ENCODE results near the gene TFRC.
"Not testable (repeated sequence)": the region's sequence is repeated elsewhere in the genome, so short reads cannot be mapped to it uniquely, and the experiment has no call there.

The TFRC gene

GRCh38 chr3:196004359-196005052 is 77.4 kb downstream of the TFRC start:
- DNase-seq (ENCODE audit: low read depth in 3 of 3) = not testable (repeated sequence)

- no peak for DNase-seq (ENCODE audit: low read depth in 3 of 3)
Measured at GRCh38 chr3:196003611-196004010, 78.3 kb downstream of the TFRC start.

GRCh38 chr3:196002721-196003120 is 79.2 kb downstream of the TFRC start:
- not testable (repeated sequence) for DNase-seq (ENCODE audit: low read depth in 3 of 3)

DNA sequence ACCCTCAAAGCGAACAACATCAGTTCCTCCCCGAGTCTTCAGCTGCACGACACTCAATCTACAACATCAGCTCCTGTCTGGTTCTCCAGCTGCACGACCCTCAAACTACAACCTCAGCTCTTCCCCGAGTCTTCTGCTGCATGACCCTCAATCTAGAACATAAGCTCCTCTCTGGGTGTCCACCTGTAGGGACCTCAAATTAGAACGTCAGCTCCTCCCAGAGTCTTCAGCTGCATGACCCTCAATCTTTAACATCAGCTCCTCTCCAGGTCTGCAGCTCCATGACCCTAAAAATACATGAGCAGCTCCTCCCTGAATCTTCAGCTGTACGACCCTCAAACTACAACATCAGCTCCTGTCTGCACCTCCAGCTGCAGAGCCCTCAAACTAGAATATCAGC is 80.7 kb downstream of the TFRC start:
- not testable (repeated sequence) for DNase-seq (ENCODE audit: low read depth in 3 of 3)

- DNase-seq (ENCODE audit: low read depth in 3 of 3) = not testable (repeated sequence)
Measured at GRCh38 chr3:196000360-196000950, 81.4 kb downstream of the TFRC start.

GRCh38 chr3:195999896-196000295 is 82.0 kb downstream of the TFRC start:
- no peak for DNase-seq (ENCODE audit: low read depth in 3 of 3)

Data from stimulated activated CD4-positive, alpha-beta T cell treated with anti-CD3 and anti-CD28 coated beads, TNF-alpha, amount 100 ng/mL, for 4 hours (primary cell).